Measurements from ENCODE around the gene TMEM255A. TPM values are rescaled to one million over a fixed set of nuclear protein-coding genes. Genes with fewer than 3 reads are reported as not detected.
"Not testable (repeated sequence)": the region's sequence is repeated elsewhere in the genome, so short reads cannot be mapped to it uniquely, and the experiment has no call there.

TMEM255A gene
- total RNA-seq = not detected in 2 replicates

- no peak for DNase-seq (ENCODE audit: low read depth, low spot score)
Observed at GRCh38 chrX:120310861-120311726, at the start of gene TMEM255A. Gene TMEM255A (minus strand): TSS chrX:120311461. CDS start chrX:120311309, 152 bp downstream.

GRCh38 chrX:120358737-120359456 lies 47.6 kb upstream of the TMEM255A start:
- no peak for DNase-seq (ENCODE audit: low read depth, low spot score)

DNA sequence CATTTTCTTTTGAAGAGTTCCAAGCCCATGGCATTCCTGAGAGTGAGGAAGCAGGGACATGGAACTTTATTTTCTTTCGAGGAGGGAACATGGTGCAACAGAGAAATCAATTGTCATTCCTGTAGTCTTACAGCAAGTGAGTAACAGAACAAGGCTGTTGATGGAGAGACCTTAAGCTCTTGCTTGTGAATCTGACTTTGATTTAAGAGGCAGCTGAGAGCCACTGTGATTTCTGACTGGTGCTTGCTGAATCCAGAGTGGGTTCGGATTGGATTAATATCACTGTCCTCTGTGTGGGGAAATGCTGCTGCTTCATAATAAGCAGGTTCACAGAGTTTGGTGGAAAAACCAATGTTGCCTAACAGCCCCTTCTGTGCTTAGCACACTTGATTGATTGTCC lies 45.9 kb upstream of the TMEM255A start:
- DNase-seq (ENCODE audit: low read depth, low spot score) = no peak

GRCh38 chrX:120356084-120356483 lies 44.8 kb upstream of the TMEM255A start:
- DNase-seq (ENCODE audit: low read depth, low spot score) = no peak

GRCh38 chrX:120350450-120351138 lies 39.3 kb upstream of the TMEM255A start:
- no peak for DNase-seq (ENCODE audit: low read depth, low spot score)

DNA sequence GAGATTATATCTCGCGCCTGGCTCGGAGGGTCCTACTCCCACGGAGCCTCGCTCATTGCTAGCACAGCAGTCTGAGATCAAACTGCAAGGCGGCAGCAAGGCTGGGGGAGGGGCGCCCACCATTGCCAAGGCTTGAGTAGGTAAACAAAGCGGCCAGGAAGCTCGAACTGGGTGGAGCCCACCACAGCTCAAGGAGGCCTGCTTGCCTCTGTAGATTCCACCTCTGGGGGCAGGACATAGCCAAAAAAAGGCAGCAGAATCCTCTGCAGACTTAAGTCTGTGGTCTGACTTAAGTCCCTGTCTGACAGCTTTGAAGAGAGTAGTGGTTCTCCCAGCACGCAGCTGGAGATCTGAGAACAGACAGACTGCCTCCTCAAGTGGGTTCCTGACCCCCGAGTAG lies 33.3 kb upstream of the TMEM255A start:
- not testable (repeated sequence) for DNase-seq (ENCODE audit: low read depth, low spot score)

DNA sequence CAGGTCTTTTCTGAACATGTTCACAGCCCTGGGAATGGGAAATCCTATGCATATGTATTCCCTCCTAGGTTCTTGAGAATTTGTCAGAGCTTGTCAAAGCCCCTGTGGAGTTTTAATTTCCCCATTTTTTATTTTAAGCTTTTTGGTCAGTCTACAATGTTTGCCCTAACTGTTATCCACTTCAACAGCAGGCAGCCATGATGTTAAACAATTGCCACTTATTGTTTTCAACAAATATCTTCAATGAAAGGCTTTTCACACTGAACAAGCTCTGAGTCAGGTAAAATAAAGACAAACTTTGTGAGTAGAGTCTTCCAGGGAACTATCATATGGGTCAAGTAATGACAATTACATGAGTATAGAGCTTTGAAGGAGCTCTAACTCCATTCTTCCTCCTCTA lies 25.6 kb upstream of the TMEM255A start:
- DNase-seq (ENCODE audit: low read depth, low spot score) = no peak

DNA sequence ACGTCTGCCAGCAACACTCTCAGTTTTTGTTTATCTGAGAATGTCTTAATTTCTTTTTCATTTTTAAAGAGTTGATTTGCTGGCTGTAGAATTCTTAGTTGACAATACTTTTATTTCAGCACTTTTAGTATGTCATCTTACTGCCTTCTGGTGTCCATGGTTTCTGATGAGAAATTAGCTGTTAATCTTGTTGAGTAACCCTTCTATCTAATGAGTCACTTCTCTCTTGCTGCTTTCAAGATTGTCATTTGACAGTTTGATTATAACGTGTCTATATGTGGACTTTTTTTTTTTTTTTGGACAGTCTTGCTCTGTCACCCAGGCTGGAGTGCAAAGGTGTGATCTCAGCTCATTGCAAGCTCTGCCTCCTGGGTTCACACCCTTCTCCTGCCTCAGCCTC lies 24.0 kb upstream of the TMEM255A start:
- DNase-seq (ENCODE audit: low read depth, low spot score) = no peak

GRCh38 chrX:120334603-120335002 lies 23.3 kb upstream of the TMEM255A start:
- no peak for DNase-seq (ENCODE audit: low read depth, low spot score)

DNA sequence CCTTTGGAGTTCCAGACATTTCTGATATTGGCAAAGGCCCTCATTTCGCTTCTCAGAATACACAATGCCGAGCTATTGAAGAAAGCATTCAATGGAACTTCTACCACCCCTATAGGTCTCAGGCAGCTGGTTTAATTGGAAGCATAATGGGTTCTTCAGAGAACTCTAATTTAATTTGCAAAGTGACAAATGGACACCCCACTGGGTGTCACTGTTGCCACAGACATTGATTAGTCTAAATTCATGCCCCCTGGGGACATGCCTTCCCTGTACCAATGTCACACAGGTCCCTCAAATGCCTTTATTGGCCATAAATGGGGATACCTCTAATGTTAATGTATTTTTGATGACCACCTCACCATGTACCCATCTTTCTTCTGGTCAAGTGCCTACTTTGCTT lies 22.9 kb upstream of the TMEM255A start:
- no peak for DNase-seq (ENCODE audit: low read depth, low spot score)

- DNase-seq (ENCODE audit: low read depth, low spot score) = no peak
Observed at GRCh38 chrX:120332394-120332793, 21.1 kb upstream of the TMEM255A start.

DNA sequence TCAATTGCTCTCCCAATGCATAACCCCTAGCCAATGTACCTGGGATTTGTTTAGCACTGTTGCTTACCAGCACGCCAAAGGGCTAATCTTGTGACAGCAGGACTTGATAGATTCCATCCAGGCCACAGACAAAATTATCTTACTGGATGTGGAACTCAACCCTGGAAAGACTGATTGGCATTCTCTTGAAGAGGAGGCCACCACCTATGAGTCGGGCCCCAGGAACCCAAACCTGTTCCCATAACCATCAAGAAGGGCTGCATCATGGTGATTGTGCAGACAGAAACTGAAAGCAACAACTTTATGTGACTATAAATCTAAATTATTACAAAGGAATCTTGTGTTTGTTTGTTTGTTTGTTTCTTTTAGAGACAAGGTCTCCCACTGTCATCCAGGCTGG lies 19.9 kb upstream of the TMEM255A start:
- DNase-seq (ENCODE audit: low read depth, low spot score) = no peak

DNA sequence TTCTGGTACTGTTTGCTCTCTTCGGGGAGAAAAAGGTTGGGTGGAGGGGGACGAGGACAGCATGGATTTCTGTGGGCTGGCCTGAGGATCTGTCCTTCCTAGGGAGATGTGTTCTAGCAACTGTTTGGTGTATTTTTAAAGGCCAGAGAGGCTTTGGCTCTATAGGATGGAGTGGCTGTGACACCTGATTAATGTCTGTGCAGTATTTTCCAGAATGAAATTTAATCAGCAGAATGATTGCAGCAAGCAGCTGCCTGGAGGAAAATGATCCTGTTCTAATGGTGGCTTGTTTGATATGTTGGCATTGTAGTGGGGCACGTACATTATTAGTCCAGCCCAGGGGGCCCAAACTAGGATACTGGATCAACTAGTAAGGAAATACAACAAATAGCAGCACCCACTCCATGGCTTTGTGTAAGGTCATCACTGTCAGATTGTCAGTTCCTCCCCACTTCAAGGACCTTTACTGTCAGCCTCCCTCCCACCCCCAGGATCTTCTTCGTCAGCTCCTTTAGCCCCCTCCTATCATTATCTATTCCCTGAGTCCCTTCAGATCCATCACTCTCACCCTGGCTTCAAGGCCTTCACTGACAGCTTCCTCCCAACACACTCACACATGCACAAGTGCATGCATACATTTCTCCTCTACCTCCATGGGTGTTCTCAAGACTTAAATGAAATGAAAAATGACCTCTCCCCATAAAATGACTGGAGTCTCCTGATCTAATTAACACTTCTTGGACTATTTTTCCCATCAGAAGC lies 10.4 kb upstream of the TMEM255A start:
- DNase-seq (ENCODE audit: low read depth, low spot score) = no peak

GRCh38 chrX:120318411-120318810 lies 7.2 kb upstream of the TMEM255A start:
- no peak for DNase-seq (ENCODE audit: low read depth, low spot score)

- no peak for DNase-seq (ENCODE audit: low read depth, low spot score)
Observed at GRCh38 chrX:120316587-120317283, 5.5 kb upstream of the TMEM255A start.

- no peak for DNase-seq (ENCODE audit: low read depth, low spot score)
Observed at GRCh38 chrX:120315776-120316175, 4.5 kb upstream of the TMEM255A start.

DNA sequence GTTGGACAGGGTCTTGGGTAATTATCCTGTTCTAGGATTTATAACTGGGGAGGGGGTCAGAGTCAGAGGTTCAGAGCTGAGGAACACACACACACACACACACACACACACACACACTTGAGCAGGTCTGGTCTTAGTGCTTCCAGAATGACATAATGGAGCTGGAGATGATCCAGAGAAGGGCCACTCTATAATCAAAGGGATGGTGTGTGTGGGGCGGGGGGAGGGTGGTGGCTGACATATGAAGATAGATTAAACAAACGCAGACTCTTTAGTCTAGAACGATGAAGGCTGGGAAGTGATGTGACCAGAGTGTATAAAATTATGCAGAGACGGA lies 434 bp upstream of the TMEM255A start:
- DNase-seq (ENCODE audit: low read depth, low spot score) = no peak

DNA sequence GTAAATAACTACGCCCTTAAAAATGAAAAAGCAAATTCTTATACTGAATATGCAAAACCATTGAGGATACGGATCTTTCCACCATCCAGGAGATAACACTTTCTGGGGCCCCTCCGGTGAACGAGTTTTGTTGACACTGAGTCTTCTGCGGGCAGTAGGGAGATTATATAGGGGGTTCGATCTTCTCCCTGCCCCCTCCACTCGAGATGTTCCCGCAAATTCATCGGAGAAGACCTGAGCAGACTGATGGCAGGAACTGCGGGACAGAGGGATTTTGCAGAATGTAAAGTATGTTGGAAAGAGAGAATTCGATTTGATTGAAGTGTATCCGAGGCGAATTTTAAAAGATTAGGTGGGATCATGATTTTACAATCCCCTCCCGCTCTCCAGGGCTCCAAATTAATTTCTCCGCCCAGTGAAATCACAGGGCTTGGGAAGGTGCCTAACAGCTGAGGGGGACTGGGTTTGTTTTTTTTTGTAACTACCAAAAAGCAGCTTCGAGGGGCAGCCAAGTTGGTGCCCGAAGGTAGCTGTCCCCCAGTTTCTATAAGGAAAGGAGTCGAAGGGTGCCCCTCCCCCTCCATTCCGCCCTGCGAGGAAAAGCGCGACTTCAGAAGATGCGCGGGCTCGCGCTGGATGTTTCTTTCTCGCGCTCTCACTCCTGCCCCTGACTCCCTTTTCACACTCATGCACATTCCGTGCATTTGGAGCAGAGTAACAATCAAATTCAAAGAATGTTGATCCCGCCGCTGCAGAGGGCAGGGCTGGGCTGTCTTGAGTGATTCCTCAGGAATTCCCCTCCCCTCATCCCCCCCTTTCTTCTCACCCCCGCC lies 1.2 kb downstream of the TMEM255A start:
- DNase-seq (ENCODE audit: low read depth, low spot score) = no peak

GRCh38 chrX:120308959-120309872 lies 2.0 kb downstream of the TMEM255A start:
- no peak for DNase-seq (ENCODE audit: low read depth, low spot score)

Measured in pulmonary artery endothelial cell (primary cell).